Forelimb muscle (tissue), 1 donor: ENCODE measurements around the gene STMN3. TPM values are rescaled to one million over a fixed set of nuclear protein-coding genes. Genes with fewer than 3 reads are reported as not detected.
"Not testable (repeated sequence)": the region's sequence is repeated elsewhere in the genome, so short reads cannot be mapped to it uniquely, and the experiment has no call there.

ENCODE experiments used
- DNase-seq: peaks from one replicate; pipeline ENCODE4 v3.0.0-alpha.2; 2013; ENCODE audit warnings: low read depth
- polyA plus RNA-seq: library from polyadenylated mRNA; unstranded; fragments of 120-200 nt; gene quantifications from one replicate; pipeline ENCODE4 v1.2.1, GENCODE V29; 2013; ENCODE audit not compliant: insufficient read length

The STMN3 gene
- polyA plus RNA-seq, 1 donor, result 11.4 TPM

GRCh38 chr20:63657937-63658748 is 4.9 kb upstream of the STMN3 start, which contains the start of gene RTEL1:
Gene RTEL1, plus strand, starts transcription at chr20:63658312. Its CDS starts 1,091 bp downstream, at chr20:63659403.
- DNase-seq, result peak; percentile 81

- no peak for DNase-seq
Measured at GRCh38 chr20:63657260-63657936, 4.2 kb upstream of the STMN3 start.

GRCh38 chr20:63656451-63656850 is 3.2 kb upstream of the STMN3 start:
- DNase-seq, result no peak

DNA sequence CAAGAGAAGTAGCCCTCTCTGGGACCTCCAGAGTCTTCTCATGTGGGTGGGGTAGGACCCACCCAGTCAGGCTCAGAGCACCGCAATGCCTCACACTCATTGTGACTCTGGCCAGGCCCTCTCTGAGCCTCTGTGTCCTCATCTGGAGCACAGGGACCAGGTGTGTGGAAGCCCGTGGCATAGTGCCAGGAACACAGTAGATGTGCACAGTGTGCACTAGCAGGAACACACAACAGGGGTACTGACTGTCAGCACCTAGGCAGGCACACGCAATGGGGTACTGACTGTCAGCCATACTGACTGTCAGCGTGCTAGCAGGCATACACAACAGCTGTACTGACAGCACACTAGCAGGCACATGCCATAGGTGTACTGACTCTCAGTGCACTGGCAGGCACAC is 2.0 kb upstream of the STMN3 start:
- DNase-seq, result no peak

DNA sequence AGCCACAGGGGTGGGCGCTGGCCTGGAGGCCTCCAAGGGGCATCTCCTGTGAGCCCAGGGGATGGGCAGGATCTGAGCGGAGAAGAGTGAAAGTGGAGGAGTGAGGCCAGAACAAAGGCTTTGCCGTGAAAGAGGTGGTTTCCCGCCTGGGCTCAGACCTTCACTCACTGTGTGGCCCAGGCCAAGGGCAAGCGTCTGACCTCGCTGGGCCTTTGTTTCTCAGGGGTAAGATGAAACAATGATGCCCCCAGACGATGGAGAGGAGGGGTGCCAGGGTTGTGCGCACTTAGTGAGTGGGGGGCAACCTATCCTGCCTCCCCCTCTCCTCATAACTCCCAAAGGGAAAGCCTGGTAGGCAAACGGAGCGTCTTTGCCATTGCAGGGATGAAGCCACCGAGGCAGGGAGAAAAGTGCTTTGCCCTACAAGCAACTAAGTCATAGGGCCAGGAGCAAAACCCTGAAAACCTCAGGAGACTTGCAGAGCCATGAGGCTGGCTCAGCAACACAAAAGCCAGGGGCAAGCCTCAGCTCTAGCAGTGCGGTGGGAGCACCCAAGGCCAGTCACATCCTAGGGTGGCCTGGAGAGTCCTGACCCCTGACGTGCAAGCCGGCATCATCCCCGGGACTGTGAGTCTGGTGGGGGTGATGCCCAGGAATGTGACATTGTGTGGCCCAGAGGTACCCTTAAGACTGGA is 897 bp upstream of the STMN3 start:
- no peak for DNase-seq

DNA sequence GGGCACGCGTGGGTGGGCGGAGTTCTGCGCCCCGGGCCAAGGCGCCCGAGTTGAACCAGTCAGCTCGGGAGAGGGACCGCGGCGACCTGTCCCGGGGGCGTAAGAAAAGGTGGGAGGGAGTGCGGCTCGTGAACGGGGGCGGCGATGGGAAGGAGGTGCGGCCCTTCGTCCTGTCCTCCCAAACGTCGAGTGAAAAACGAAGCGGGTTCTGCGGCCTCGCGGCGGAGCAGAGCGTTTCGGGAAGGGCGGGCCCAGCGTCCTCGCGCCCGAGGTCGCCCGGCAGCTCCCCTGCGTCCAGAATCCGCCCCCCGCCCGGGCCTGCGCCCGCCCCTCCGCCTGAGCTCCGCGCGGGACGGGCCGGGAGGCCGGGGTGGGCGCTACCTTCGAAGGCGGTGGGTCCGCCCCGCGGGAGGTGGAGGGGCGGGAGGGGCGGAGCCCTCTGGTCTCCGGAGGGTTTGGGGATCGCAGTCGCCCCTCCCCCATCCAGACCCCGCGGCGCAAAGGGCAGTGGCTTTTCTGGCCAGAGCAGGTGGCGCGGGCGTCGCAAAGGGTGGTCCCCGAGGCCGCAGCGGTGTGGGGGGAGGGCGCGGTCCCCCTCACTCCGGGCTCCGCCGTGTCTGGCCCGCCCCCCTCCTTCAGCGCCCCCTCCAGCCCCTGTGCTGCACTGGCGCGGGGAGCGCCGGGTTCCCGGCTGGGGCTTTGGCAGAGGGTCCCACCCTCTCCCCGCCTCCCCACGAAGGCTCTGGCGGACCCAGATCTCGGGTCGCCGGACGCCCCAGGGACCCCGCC is 838 bp downstream of the STMN3 start:
- no peak for DNase-seq

- DNase-seq, result no peak
Measured at GRCh38 chr20:63651942-63652191, 1.4 kb downstream of the STMN3 start.

- not testable (repeated sequence) for DNase-seq
Measured at GRCh38 chr20:63650486-63650885, 2.7 kb downstream of the STMN3 start.

DNA sequence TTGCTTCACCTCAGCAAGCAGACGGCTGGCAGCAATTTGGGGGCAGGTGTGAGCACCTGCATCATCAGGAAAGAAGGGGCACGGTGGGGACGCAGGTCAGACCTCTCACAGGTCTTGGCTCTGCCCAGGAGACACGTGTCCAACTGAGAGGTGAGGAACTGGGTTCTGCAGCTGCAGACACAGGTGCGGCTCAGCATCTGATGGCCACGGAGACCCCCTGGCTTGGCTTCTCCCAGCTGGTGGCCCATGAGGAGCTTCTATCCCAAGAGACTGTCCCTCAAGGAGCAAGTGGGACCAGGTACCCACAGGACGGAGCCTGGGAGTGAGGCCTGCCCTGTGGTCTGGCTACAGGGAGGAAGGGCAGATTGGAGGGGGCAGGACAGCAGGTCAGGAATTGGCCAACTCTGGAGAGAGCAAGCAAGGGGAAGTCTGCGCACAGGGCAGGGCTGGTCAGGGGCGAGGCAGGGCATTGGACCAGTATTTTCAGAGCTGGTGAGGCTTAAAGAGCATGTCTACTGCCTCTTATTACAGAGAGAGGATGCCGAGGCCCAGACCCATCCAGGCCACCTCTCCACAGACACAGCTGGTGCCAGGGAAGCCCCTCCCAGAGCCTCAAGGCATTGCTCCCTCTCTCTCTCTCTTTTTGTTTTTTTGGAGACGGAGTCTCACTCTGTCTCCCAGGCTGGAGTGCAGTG is 4.2 kb downstream of the STMN3 start:
- no peak for DNase-seq

- no peak for DNase-seq
Measured at GRCh38 chr20:63648190-63648589, 5.0 kb downstream of the STMN3 start.

DNA sequence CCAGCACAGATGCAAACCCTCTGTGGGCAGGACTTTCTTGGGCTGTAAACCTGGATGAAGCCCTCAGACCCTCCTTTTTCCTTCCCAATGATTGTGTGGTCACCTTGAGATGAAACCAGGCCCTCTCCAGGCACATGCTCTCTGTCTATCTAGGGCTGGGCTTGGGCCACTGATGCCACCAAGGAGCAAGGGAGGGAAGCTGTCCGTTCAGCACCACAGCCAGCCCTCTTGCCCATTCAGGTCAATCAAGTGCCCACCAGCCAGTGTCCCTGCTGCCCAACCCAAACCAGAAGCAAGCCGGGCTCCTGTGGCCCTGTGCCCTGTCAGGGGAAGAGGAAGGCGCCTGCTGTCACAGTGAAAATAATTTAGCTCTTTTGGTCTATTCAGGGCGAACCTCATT is 8.0 kb downstream of the STMN3 start:
- DNase-seq, result no peak

- DNase-seq, result no peak
Measured at GRCh38 chr20:63643946-63644345, 9.3 kb downstream of the STMN3 start.

- DNase-seq, result no peak
Measured at GRCh38 chr20:63643499-63643898, 9.7 kb downstream of the STMN3 start.

- no peak for DNase-seq
Measured at GRCh38 chr20:63642527-63643247, 10.5 kb downstream of the STMN3 start.

GRCh38 chr20:63641792-63642523 is 11.3 kb downstream of the STMN3 start:
- no peak for DNase-seq

GRCh38 chr20:63641146-63641791 is 12.0 kb downstream of the STMN3 start:
- no peak for DNase-seq

DNA sequence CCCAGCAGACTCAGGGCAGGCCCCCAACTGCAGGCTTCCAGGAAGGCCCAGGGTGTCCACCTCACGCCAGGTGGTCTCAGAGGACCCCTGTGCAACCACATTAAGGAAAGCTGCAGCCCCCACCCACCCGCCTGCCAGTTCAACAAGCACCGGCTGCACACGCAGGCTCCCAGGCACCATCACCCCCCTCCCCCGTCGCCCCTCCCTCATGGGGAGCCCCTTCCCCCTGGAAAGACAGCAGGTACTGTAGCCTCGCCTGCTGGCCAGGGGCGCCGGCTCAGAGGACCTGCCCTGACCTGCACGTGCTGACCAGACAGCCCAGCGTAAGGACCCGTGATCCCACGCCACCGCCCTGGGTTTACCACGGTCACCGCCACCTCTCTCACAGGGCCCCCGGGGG is 12.5 kb downstream of the STMN3 start:
- not testable (repeated sequence) for DNase-seq

- no peak for DNase-seq
Measured at GRCh38 chr20:63640086-63640485, 13.1 kb downstream of the STMN3 start.
